ENCODE measurements around the gene IGSF9B.

Gene IGSF9B

DNA sequence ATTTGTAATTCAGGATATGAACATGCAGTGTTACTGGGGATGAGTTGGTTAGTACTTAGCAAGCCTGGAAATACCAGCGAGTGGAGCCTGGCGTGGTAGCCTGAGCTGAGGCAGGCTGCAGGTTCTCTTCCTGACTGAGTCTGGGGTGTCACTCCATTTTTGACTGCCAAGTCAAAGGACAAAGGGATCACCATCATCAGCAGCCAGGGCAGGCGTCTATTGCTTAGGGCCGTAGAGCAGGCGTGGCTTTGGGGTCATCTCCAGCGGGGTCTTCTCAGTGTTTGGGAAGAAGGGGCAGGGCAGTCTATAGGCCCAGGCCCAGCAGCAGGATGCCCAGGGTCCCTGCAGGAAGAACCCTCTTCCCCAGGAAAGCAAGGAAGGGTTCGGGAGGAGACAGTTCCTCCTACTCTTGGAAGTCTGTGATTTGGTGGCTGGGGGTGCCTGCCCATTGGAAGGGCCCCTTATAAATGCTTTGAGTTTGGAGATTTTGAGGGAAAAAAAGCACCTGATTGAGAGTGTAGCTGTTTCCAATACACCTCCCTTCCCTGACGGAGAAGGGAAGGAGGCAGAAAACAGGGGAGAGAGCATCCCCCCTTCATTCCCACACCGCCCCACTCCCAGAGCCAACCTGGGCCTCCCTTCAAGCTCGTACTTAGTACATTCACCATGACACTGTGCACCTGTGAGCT is 60.0 kb downstream of the IGSF9B start:
- DNase-seq, result no peak

DNA sequence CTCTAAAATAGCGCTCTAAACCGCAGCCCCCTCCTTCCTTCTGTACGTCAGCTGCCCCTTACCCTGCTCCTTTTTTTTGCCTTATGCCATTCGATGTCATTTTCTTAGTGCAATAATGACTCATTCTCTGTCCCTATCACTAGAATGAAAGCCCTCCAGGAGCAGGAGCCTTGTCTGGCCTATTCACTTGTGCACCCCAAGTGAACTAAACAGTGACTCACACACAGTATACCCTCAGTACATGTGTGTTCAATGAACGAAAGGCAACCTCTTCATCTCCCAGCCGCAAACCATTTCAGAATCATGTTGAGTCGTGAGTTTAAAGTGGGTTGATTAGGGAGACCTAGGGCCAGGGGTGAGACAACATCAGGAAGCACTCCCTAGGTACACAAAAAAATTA is 60.7 kb downstream of the IGSF9B start:
- DNase-seq, result no peak

DNA sequence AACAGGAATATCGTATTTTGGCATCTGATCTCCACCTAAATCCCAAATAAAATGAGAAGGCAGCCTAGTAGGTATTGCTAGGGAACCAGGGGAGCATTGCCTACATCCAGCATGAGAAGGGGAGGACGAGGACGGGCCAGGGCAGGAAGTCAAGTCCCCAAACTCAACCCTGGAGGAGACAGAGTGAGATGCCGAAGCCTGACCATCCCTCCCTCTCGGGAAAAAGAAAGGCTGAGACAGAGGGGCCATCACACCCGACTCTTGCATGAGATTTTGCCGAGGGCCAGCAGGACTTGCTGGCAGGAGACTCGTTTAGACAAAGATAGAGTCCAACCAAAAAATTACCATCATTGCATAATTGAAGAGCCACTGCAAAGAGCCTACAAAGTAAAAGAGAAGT is 61.2 kb downstream of the IGSF9B start:
- no peak for DNase-seq

DNA sequence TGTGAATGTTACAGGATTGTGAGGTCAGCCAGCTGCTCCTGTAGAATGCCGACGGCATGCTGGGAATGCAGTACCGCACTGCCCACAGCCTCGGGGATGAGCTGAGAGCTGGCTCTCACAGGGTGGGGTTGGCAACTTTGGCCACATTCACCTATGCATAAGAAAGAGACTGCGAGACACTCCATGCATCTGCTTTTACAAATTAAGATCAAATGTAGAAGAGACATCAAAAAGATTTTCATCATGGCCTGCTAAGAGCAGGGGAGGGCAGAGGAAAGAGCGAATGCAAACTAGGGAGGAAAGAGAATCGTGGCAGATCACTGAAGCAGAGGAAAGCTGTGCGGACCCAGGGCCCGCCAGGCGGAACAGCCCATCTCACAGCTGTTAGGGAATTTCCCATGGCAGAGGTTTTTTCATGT is 61.7 kb downstream of the IGSF9B start:
- DNase-seq, result no peak

DNA sequence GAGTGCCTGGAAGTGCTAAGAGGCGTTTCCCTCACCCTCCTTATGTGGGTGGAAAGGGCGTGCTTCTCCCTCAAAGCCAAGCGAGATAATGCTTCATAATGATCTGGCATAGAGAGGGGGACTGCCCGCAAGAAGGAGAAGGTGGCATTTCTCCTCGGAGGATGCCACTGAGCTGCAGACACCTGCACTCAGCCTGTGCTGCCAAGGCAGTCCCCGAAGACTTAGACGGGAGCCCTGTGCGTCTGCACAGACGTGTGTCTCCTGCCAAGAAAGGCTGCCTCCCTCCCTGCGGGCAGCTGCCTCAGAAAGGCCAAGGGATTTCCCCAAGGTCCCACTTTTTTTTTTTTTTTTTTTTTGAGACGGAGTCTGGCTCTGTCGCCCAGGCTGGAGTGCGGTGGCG is 63.4 kb downstream of the IGSF9B start:
- DNase-seq, result no peak

DNA sequence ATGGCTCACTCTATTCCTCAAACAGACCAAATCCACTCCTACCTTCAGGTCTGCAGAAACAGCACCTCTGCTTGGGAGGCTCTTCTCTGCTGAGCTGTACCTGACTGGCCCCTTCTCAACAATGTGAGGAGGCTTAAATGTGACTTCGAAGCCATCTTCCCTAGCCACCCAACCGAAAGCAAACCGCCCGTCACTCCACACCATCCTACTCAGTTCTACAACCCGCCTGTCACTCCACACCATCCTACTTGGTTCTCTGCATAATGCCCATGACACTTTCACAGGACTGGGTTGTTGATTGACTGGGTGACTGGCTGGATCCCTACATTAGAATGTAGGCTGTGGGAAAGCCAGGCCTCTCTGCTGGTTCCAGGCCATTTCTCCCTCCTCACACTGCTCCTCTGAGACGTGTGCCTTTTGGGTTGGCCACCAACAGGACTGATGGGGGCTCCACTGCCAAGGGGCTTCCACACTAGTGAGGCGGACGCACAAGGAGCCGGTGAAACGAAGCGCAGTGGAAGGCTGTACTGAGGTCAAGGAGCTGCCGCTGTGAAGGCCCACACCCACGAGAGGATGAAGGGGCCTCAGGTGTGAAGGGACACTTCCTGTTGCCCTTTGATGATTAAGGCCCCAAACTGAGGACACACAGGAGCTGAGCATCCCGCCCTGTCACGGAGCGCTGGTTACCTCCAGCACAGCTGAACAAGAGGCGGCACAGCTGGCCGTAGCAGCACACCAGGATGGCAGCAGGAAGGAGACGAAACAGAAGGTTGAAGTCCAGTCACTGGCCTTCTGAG is 64.0 kb downstream of the IGSF9B start:
- DNase-seq, result no peak

DNA sequence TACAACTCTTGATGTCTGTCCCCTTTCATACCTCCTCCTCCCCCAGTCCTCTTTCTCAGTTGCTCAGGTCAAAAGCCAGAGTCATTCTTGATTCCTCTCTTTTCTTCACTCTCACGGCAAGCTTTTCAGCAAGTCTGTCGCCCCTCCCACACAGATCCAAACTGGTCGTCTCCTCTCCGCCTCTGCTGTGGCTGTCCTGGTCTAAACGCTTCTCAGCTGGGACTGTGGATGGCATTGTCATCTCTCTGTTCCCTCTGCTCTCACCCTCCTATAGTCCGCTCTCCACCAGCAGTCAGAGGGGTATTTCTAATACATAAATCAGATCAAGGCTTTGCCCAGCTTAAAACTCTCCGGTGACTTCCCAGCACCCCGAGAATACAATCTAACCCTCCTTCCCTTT is 64.6 kb downstream of the IGSF9B start:
- no peak for DNase-seq

DNA sequence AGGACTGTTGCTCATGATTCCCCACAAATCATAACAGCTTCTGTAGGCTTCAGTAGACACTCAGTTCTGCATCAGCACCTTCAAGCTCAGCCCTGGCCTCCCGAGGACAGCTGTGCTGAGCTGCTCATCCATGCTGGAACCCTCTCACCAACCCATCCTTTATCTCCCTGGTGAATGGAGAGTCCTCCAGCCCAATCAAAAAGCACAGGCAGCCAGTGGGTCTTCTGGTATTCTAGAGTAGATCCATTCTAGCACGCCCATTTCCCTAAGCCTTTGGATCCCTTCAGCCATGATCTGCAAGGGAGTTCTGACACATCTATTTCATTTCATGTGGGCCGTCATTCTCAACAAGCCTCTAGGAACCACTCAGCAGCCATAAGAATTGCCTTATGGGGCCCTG is 66.9 kb downstream of the IGSF9B start:
- DNase-seq, result no peak

DNA sequence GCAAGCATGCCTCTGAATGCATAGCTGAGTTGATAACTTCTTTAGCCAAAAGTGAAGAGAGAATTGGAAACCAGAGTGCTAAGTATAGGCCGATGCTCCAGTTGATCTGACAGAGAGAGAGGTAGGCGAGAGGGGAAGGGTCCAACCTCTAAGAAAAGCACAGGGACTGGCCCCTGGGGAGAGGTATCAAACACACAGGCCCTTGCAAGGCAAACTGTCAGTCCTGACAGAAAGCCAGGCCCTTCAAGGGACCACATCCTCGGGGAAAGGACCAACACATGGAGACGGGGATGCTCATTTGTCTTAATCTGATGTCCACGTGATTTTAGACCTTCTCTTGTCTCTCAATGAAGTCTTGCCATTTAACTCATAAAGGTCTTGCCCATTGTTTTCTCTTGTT is 67.6 kb downstream of the IGSF9B start:
- DNase-seq, result no peak

DNA sequence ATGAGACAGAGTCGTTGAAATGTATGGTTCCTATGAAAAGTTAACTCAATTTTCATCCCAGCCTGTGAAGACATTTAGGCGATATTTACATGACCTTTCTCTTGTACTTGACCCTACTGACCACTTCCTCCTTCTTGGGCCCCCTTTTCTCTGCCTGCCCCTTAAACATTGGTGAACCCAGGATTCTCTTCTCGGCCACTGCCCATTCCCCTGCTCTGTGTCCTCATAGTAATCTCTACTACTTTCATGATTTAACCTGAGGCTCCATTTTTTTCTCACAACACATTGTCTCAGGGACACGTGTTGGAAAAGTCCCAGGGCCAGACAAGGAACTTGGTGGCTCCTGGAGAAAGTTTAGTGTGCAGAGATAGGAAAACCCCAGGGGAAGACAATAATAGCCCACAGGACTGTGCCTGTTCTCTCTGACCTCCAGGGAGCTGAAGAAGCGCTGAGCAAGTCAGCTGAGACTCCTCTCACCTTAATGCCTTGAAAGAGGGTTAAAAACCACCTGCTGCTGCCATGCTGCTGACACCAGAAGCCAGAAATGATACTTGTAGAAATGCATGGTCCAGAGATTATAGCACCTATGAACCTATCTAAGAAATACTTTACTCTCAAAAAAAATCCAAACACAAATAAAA is 69.0 kb downstream of the IGSF9B start:
- no peak for DNase-seq

DNA sequence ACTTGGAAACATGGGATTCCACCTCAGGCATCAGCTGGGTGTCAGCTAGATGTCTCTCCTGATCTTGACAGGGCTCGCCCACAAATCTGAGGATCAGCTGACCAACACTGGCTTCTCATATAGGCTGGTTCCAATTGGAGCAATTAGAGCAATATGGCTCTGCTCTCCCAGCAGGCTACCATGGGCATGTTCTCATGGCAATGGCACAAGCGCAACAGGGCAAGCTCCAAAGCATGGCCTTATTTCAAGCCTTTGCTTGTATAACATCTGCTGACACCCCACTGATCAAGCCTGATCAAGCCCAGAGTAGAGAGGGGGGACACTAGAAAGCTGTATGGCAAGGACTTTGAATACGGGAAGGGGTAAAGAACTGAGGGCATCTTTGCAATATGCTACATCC is 70.7 kb downstream of the IGSF9B start:
- no peak for DNase-seq

DNA sequence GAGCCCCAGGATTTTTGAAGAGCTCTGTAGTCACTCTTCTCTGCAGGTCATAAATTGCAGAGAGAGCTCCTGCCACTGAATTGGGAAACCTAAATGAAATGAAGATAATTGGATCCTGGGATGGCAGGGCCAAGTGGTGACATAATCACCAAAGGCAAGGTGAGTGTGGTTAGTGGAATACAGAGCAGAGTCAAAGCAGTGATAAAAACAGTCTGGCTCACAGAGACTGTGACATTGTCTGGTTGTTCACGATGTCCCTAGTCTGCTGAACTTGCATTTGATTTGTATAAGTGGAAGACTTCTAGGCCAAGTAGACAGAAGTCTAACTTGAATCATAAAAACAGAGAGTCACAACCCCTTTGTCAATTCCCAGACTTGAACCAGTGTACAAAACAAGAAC is 84.6 kb downstream of the IGSF9B start:
- no peak for DNase-seq

DNA sequence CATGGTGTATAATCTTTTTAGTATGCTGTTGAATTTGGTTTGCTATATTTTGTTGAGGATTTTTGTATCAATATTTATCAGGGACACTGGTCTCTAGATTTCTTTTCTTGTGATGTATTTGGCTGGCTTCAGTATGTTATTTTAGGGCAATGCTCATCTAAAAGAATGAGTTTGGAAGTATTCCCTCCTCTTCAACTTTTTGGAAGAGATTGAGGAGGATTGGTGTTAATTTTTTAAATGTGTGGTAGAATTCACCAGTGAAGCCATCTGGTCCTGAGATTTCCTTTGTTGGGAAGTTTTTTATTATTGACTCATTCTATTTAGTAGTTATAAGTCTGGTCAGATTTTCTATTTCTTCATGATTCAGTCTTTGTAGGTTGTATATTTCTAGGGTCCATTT is 89.3 kb downstream of the IGSF9B start:
- DNase-seq, result no peak

DNA sequence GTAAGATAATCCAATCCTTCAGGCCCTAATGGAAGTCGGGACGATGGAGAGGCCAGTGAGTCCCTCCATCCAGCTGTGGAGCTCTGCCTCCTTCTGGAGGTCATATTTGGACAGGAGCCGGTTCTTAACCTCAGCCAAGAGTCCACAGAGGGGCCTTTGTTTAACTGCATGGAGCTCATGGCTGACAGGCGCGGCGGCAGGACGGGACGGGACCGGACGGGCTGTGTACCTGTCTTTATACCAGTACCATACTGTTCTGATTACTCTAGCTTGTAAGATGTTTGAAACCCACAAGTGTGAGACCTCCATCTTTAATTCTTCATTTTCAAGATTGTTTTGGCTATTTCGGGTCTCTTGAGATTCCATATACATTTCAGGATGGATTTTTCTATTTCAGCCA is 91.3 kb downstream of the IGSF9B start:
- DNase-seq, result no peak

DNA sequence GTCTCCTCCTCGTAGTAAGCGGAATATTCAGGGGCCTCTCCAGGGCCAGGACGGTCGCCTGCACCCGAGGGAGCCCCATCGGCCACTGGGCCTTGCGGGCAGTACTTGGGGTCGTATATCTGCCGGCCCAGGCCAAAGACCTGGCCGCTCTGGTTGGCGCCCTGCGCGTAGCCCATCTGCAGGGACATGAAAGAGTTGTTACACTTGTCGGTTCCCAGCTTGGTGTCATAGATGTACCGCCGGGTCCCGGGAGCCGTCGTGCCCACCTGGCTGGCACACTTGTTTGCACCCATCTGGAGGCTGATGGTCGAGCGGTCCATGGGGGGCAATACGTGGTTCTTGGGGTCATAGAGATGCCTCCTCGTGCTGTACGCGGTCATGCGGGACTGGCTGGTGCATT is 92.0 kb downstream of the IGSF9B start:
- no peak for DNase-seq

DNA sequence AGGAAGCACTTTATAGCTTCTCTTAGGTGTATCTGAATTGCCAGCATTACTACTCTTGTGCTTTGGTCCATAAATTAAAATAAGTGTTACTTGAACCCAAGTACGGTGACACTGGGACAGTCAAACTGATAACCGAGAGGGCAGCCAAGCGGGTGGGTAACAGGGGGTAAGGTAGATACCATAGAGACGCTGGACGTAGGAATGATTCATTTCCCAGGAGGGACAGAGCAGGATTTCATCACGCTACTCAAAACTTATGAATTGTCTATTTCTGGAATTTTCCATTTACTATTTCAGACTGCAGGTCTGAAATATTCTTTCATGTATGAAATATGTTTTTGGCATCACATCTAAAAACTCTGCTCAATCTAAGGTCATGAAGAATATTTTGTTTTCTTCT is 96.6 kb downstream of the IGSF9B start:
- no peak for DNase-seq
